GM23338 (cell line): Measurements from ENCODE around the gene RNU5D-1. TPM values are rescaled to one million over a fixed set of nuclear protein-coding genes. Genes with fewer than 3 reads are reported as not detected.

Experiments used
- ATAC-seq: fragments of 200-7000 bp; cut with Tn5 transposase; 3 replicates; pipeline ENCODE4 v1.9.1; 2020
- DNase-seq: peaks from one replicate; pipeline ENCODE4 v3.0.0-alpha.2; 2015; ENCODE audit warnings: low spot score
- H2AFZ ChIP-seq: fragments of 200-600 bp; sonication (generic); 2 replicates; pipeline ENCODE4 v1.8.0; 2016; ENCODE audit warnings: antibody characterized with exemption, mild to moderate bottlenecking, moderate library complexity
- H3F3A ChIP-seq: fragments of 200-600 bp; sonication (generic); replicated peaks from 2 replicates; pipeline ENCODE4 v1.8.0; 2017; ENCODE audit warnings: antibody characterized with exemption, mixed run types, low read depth
- H3K27ac ChIP-seq: fragments of 200-600 bp; sonication (generic); 2 replicates; pipeline ENCODE4 v1.6.1; 2016; ENCODE audit warnings: low read depth
- H3K27me3 ChIP-seq: fragments of 200-600 bp; sonication (generic); 2 replicates; pipeline ENCODE4 v1.8.0; 2016; ENCODE audit warnings: mild to moderate bottlenecking, mixed run types, moderate library complexity; ENCODE audit not compliant: insufficient read depth
- H3K36me3 ChIP-seq: fragments of 200-600 bp; sonication (generic); 2 replicates; pipeline ENCODE4 v1.8.0; 2016; ENCODE audit warnings: mild to moderate bottlenecking; ENCODE audit not compliant: insufficient read depth
- H3K4me1 ChIP-seq: fragments of 200-600 bp; sonication (generic); 2 replicates; pipeline ENCODE4 v1.8.0; 2016; ENCODE audit warnings: mild to moderate bottlenecking, moderate library complexity; ENCODE audit not compliant: insufficient read depth
- H3K4me2 ChIP-seq: fragments of 200-600 bp; sonication (generic); 2 replicates; pipeline ENCODE4 v1.7.1; 2017; ENCODE audit warnings: mixed run types
- H3K4me3 ChIP-seq: fragments of 200-600 bp; sonication (generic); 2 replicates; pipeline ENCODE4 v1.6.1; 2016; ENCODE audit warnings: mixed run types
- H3K79me2 ChIP-seq: fragments of 200-600 bp; sonication (generic); replicated peaks from 2 replicates; pipeline ENCODE4 v1.8.0; 2017; ENCODE audit warnings: mild to moderate bottlenecking; ENCODE audit not compliant: insufficient read depth
- H3K9me2 ChIP-seq: fragments of 200-600 bp; sonication (generic); 2 replicates; pipeline ENCODE4 v1.8.0; 2017; ENCODE audit not compliant: insufficient read depth
- H4K20me1 ChIP-seq: fragments of 200-600 bp; sonication (generic); replicated peaks from 2 replicates; pipeline ENCODE4 v1.8.0; 2017; ENCODE audit warnings: mild to moderate bottlenecking; ENCODE audit not compliant: insufficient read depth
- H3K27ac Mint-ChIP-seq: 2 replicates; pipeline ENCODE4 v1.8.0; 2020; ENCODE audit warnings: inconsistent platforms, mild to moderate bottlenecking, moderate library complexity, mixed read lengths
- H3K27me3 Mint-ChIP-seq: 3 replicates; pipeline ENCODE4 v1.8.0; 2022; ENCODE audit warnings: low read depth, mild to moderate bottlenecking, moderate library complexity, mixed read lengths, inconsistent platforms; ENCODE audit not compliant: insufficient read depth, poor library complexity
- H3K36me3 Mint-ChIP-seq: 3 replicates; pipeline ENCODE4 v1.8.0; 2021; ENCODE audit warnings: low read depth, mild to moderate bottlenecking, inconsistent platforms, moderate library complexity, mixed read lengths
- H3K4me1 Mint-ChIP-seq: 3 replicates; pipeline ENCODE4 v1.8.0; 2020; ENCODE audit warnings: mild to moderate bottlenecking, inconsistent platforms, mixed read lengths
- H3K4me3 Mint-ChIP-seq: 3 replicates; pipeline ENCODE4 v1.8.0; 2021; ENCODE audit warnings: moderate library complexity, mild to moderate bottlenecking, inconsistent platforms, mixed read lengths
- H3K9me3 Mint-ChIP-seq: 3 replicates; pipeline ENCODE4 v1.8.0; 2020; ENCODE audit warnings: moderate library complexity, mild to moderate bottlenecking, inconsistent platforms, mixed read lengths
- CREB1 ChIP-seq: fragments of 250-450 bp; sonication (Bioruptor Pico); IDR thresholded peaks from 2 replicates; pipeline ENCODE4 v1.5.0; 2020; ENCODE audit warnings: low read depth, mild to moderate bottlenecking, moderate library complexity
- CTCF ChIP-seq, 2 experiments: fragments of 200-600 bp in 1 of 2; sonication (generic) in 1 of 2; conservative IDR thresholded peaks; 2 replicates each; pipeline versions ENCODE4 v1.5.1 to v1.6.1; 2016 to 2017; ENCODE audit warnings: antibody characterized with exemption in 2 of 2, low read depth in 2 of 2, mild to moderate bottlenecking in 2 of 2, moderate library complexity in 1 of 2
- EZH2phosphoT487 ChIP-seq: fragments of 200-600 bp; sonication (generic); IDR thresholded peaks from one replicate; pipeline ENCODE4 v1.8.1; 2018; ENCODE audit warnings: antibody characterized with exemption; ENCODE audit not compliant: unreplicated experiment
- JUNB ChIP-seq: IDR thresholded peaks from one replicate; pipeline ENCODE4 v1.6.1; 2016; ENCODE audit warnings: antibody characterized with exemption; ENCODE audit not compliant: unreplicated experiment
- NANOG ChIP-seq: IDR thresholded peaks from 2 replicates; pipeline ENCODE4 v1.6.1; 2016; ENCODE audit warnings: antibody characterized with exemption, borderline replicate concordance
- POLR2AphosphoS5 ChIP-seq: IDR thresholded peaks from 2 replicates; pipeline ENCODE4 v1.6.1; 2016; ENCODE audit warnings: antibody characterized with exemption, low read depth
- REST ChIP-seq: IDR thresholded peaks from one replicate; pipeline ENCODE4 v1.6.1; 2018; ENCODE audit warnings: antibody characterized with exemption; ENCODE audit not compliant: unreplicated experiment
- STAT1 ChIP-seq: IDR thresholded peaks from one replicate; pipeline ENCODE4 v1.6.1; 2016; ENCODE audit warnings: antibody characterized with exemption; ENCODE audit not compliant: unreplicated experiment
- ZNF114 ChIP-seq: fragments of 250-450 bp; sonication (Bioruptor Pico); IDR thresholded peaks from 2 replicates; pipeline ENCODE4 v1.5.0; 2020; ENCODE audit warnings: mild to moderate bottlenecking, moderate library complexity
- ZNF331 ChIP-seq: fragments of 250-450 bp; sonication (Bioruptor Pico); IDR thresholded peaks from 2 replicates; pipeline ENCODE4 v1.5.0; 2020; ENCODE audit warnings: low read depth, mild to moderate bottlenecking, moderate library complexity
- ZNF462 ChIP-seq: fragments of 250-450 bp; sonication (Bioruptor Pico); IDR thresholded peaks from 2 replicates; pipeline ENCODE4 v1.5.0; 2020; ENCODE audit warnings: mild to moderate bottlenecking, moderate library complexity
- polyA plus RNA-seq: library from polyadenylated mRNA; unstranded; fragments of >200 nt; fragmentation: Nextera tagmentation; extraction: Ambion mirVana; gene quantifications from 2 replicates; pipeline ENCODE4 v1.2.1, GENCODE V29; 2016
- total RNA-seq: library from RNA; depleted of rRNA; stranded (reverse); fragments of >200 nt; shearing (Covaris generic); gene quantifications from 2 replicates; pipeline ENCODE4 v1.2.3, GENCODE V29; 2014
- TF ChIP-seq, protein P1 (sequence below): IDR thresholded peaks from 2 replicates; pipeline ENCODE4 v1.6.1; 2016; ENCODE audit warnings: antibody characterized with exemption

Gene RNU5D-1
- total and polyA plus RNA-seq, 2 experiments from 2014 or later = not detected

DNA sequence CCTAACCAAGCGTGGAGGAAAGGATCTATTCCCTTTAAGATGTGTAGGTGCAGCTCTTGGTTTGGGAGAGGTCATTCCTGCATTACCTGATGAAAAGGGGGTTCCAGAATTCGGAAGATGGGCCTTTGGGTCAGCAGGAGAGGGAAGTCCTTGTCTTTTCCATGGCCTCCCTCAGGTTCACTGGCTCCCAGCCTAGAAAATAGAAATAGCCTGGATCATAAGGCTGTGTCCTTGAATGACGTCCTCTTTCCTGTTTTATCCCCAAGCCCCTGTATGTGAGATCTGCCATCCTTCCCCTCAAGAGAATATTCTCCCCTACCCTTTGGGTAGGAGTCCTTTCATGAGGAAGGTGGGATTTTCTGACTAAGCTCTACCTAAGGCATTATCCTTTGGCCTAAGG is 29.9 kb upstream of the RNU5D-1 start:
- Histone ChIP-seq H2AFZ (no peak overlapping the region), H3K9me2 (no peaks in the 10 kb centered on the region), H3F3A (0 out of 2 replicates have a peak, but pooled peaks cover 3% of the 10 kb centered on the region), H3K27me3 (no peaks in the 10 kb centered on the region), H3K36me3 (peaks cover 63% of the 10 kb centered on the region), H3K4me3 (no peak overlapping the region), H3K4me2 (no peak overlapping the region), H3K79me2 (no peaks in the 10 kb centered on the region), H3K4me1 (no peaks in the 10 kb centered on the region), H4K20me1 (peaks cover 10% of the 10 kb centered on the region; the same call in 1 of the 2 replicates), H3K27ac (no peak overlapping the region)
- H3K36me3 Mint-ChIP-seq = peaks cover 91% of the 10 kb centered on the region
- no peak for DNase-seq
- TF ChIP-seq NANOG (no peak), ZNF114 (CRISPR knock-in tag) (no peak), STAT1 (no peak), REST (no peak), ZNF462 (no peak), JUNB (no peak), EZH2phosphoT487 (no peak), CTCF (conservative IDR thresholded peaks at IDR 0.05; ENCODE audit: low read depth in 2 of 2) (no peak), POLR2AphosphoS5 (no peak), ZNF331 (CRISPR knock-in tag) (no peak), CREB1 (CRISPR knock-in tag) (no peak)
- TF ChIP-seq, protein P1, sequence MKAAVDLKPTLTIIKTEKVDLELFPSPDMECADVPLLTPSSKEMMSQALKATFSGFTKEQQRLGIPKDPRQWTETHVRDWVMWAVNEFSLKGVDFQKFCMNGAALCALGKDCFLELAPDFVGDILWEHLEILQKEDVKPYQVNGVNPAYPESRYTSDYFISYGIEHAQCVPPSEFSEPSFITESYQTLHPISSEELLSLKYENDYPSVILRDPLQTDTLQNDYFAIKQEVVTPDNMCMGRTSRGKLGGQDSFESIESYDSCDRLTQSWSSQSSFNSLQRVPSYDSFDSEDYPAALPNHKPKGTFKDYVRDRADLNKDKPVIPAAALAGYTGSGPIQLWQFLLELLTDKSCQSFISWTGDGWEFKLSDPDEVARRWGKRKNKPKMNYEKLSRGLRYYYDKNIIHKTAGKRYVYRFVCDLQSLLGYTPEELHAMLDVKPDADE = no peak
- no peak for ATAC-seq
- H3K27me3 Mint-ChIP-seq = peaks cover 2% of the 10 kb centered on the region
- H3K4me3 Mint-ChIP-seq = no peak overlapping the region
- H3K9me3 Mint-ChIP-seq = no peaks in the 10 kb centered on the region
- no peaks in the 10 kb centered on the region for H3K4me1 Mint-ChIP-seq
- no peak overlapping the region for H3K27ac Mint-ChIP-seq
